ENCODE measurements around the gene CFH. TPM values are rescaled to one million over a fixed set of nuclear protein-coding genes. Genes with fewer than 3 reads are reported as not detected.
"Not testable (repeated sequence)": the region's sequence is repeated elsewhere in the genome, so short reads cannot be mapped to it uniquely, and the experiment has no call there.

CFH gene
- total RNA-seq, 2 donors from 2014 or later, result not detected

DNA sequence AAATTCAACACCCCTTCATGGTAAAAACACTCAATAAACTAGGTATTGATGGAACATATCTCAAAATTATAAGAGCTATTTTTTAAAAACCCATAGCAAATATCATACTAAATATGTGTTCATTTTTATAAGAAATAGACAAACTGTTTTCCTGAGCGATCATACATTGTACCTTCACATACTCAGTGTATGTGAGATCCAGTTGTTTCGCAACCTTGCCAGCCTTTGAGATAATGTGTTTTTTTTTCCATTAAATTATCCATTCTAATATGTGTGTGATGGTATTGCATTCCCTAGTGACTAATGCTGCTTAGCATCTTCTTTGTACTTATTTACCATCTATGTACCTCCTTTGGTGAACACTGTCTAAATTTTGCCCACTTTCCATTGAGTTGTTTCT is 47.1 kb downstream of the CFH start:
- Histone ChIP-seq H3K36me3 (ENCODE audit: control insufficient read depth, insufficient read depth, low read length) (no peaks in the 10 kb centered on the region), H3K27ac (ENCODE audit: low read depth, low read length) (no peak overlapping the region), H3K4me1 (ENCODE audit: control insufficient read depth, insufficient read depth, low read length) (no peaks in the 10 kb centered on the region), H3K9me3 (ENCODE audit: control insufficient read depth, low read length) (no peaks in the 10 kb centered on the region), H3K9ac (ENCODE audit: extremely low read depth, low read length, poor library complexity, severe bottlenecking) (no peak overlapping the region), H3K4me3 (ENCODE audit: low read length) (no peak overlapping the region), H3K27me3 (ENCODE audit: control insufficient read depth, insufficient read depth, low read length, poor library complexity, severe bottlenecking) (no peaks in the 10 kb centered on the region)
- no peaks in the 10 kb centered on the region for H3K4me1 Mint-ChIP-seq
- H3K4me3 Mint-ChIP-seq, result no peak overlapping the region
- H3K27ac Mint-ChIP-seq, result no peak overlapping the region
- no peaks in the 10 kb centered on the region for H3K27me3 Mint-ChIP-seq (ENCODE audit: insufficient read depth)
- 100% methylated on average over 1 of the region's 2 CpGs; no CpG with 5 or more reads in 1 of the 2 experiments for WGBS, 2 experiments (ENCODE audit: insufficient coverage in 1 of 2, insufficient read length in 1 of 2)
- H3K9me3 Mint-ChIP-seq, result no peaks in the 10 kb centered on the region
- TF ChIP-seq CTCF (conservative IDR thresholded peaks at IDR 0.05), result no peak
- DNase-seq, result no peak
- no peaks in the 10 kb centered on the region for H3K36me3 Mint-ChIP-seq (ENCODE audit: low read depth)

GRCh38 chr1:196701144-196701543 is 49.3 kb downstream of the CFH start:
- Mint-ChIP-seq H3K9me3 (no peaks in the 10 kb centered on the region), H3K27ac (no peak overlapping the region), H3K27me3 (ENCODE audit: insufficient read depth) (no peaks in the 10 kb centered on the region), H3K4me3 (no peak overlapping the region), H3K4me1 (no peaks in the 10 kb centered on the region), H3K36me3 (ENCODE audit: low read depth) (no peaks in the 10 kb centered on the region)
- Histone ChIP-seq H3K4me3 (ENCODE audit: low read length) (no peak overlapping the region), H3K9me3 (ENCODE audit: control insufficient read depth, low read length) (no peaks in the 10 kb centered on the region), H3K27ac (ENCODE audit: low read depth, low read length) (no peak overlapping the region), H3K27me3 (ENCODE audit: control insufficient read depth, insufficient read depth, low read length, poor library complexity, severe bottlenecking) (no peaks in the 10 kb centered on the region), H3K36me3 (ENCODE audit: control insufficient read depth, insufficient read depth, low read length) (no peaks in the 10 kb centered on the region), H3K9ac (ENCODE audit: extremely low read depth, low read length, poor library complexity, severe bottlenecking) (no peak overlapping the region), H3K4me1 (ENCODE audit: control insufficient read depth, insufficient read depth, low read length) (no peaks in the 10 kb centered on the region)
- 96% methylated on average over 1 of the region's 1 CpG; no CpG with 5 or more reads in 1 of the 2 experiments for WGBS, 2 experiments (ENCODE audit: insufficient coverage in 1 of 2, insufficient read length in 1 of 2)
- no peak for TF ChIP-seq CTCF (conservative IDR thresholded peaks at IDR 0.05)
- no peak for DNase-seq

GRCh38 chr1:196709892-196710291 is 58.0 kb downstream of the CFH start:
- H3K4me3 ChIP-seq (ENCODE audit: low read length); H3K36me3 ChIP-seq (ENCODE audit: control insufficient read depth, insufficient read depth, low read length); H3K27ac ChIP-seq (ENCODE audit: low read depth, low read length); H3K9me3 Mint-ChIP-seq; H3K27me3 Mint-ChIP-seq (ENCODE audit: insufficient read depth); DNase-seq; H3K4me1 ChIP-seq (ENCODE audit: control insufficient read depth, insufficient read depth, low read length); H3K4me3 Mint-ChIP-seq; H3K9ac ChIP-seq (ENCODE audit: extremely low read depth, low read length, poor library complexity, severe bottlenecking); H3K4me1 Mint-ChIP-seq; H3K27me3 ChIP-seq (ENCODE audit: control insufficient read depth, insufficient read depth, low read length, poor library complexity, severe bottlenecking); H3K36me3 Mint-ChIP-seq (ENCODE audit: low read depth); H3K9me3 ChIP-seq (ENCODE audit: control insufficient read depth, low read length); H3K27ac Mint-ChIP-seq: not testable (repeated sequence)
- WGBS, 2 experiments (ENCODE audit: insufficient coverage in 1 of 2, insufficient read length in 1 of 2), result 87 to 90% methylated on average over 1 to 2 of the region's 2 CpGs

DNA sequence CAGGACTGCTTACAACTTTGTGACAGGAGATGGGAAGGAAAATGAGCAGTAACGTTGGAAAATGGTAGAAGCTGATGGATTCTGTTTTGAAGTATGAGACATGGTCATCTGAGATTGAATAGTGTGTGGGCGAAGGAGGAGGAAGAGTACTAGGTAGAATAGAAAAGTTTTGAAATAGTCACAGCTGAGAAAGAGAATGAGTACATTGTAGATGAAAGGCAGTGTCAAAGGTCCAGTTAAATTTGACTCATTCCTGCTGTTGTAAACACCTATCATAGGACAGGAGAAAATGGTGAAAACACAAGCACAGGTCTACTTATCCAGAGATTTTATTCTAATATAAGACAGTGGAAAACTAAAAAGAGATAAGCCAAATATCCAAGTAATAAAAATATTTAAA is 66.0 kb downstream of the CFH start:
- Histone ChIP-seq H3K9me3 (ENCODE audit: control insufficient read depth, low read length) (no peaks in the 10 kb centered on the region), H3K27me3 (ENCODE audit: control insufficient read depth, insufficient read depth, low read length, poor library complexity, severe bottlenecking) (peaks cover 6% of the 10 kb centered on the region), H3K4me3 (ENCODE audit: low read length) (no peak overlapping the region), H3K27ac (ENCODE audit: low read depth, low read length) (no peak overlapping the region), H3K4me1 (ENCODE audit: control insufficient read depth, insufficient read depth, low read length) (no peaks in the 10 kb centered on the region), H3K9ac (ENCODE audit: extremely low read depth, low read length, poor library complexity, severe bottlenecking) (no peak overlapping the region), H3K36me3 (ENCODE audit: control insufficient read depth, insufficient read depth, low read length) (no peaks in the 10 kb centered on the region)
- Mint-ChIP-seq H3K9me3 (no peaks in the 10 kb centered on the region), H3K27ac (no peak overlapping the region), H3K36me3 (ENCODE audit: low read depth) (no peaks in the 10 kb centered on the region), H3K4me3 (no peak overlapping the region), H3K4me1 (no peaks in the 10 kb centered on the region), H3K27me3 (ENCODE audit: insufficient read depth) (no peaks in the 10 kb centered on the region)
- DNase-seq, result no peak
- no peak for TF ChIP-seq CTCF (conservative IDR thresholded peaks at IDR 0.05)
- WGBS, 2 experiments (ENCODE audit: insufficient coverage in 1 of 2, insufficient read length in 1 of 2), result 85 to 92% methylated on average over 2 of the region's 2 CpGs

Data from endodermal cell (in vitro differentiated cells).